ENCODE measurements around the gene ACSL1. TPM values are rescaled to one million over a fixed set of nuclear protein-coding genes. Genes with fewer than 3 reads are reported as not detected.
A peak's percentile ranks its signal among the peaks of the same experiment; 100 is the strongest.

ACSL1 gene
- total and polyA plus RNA-seq, 12 donors = 127 to 526 (median 239) TPM

DNA sequence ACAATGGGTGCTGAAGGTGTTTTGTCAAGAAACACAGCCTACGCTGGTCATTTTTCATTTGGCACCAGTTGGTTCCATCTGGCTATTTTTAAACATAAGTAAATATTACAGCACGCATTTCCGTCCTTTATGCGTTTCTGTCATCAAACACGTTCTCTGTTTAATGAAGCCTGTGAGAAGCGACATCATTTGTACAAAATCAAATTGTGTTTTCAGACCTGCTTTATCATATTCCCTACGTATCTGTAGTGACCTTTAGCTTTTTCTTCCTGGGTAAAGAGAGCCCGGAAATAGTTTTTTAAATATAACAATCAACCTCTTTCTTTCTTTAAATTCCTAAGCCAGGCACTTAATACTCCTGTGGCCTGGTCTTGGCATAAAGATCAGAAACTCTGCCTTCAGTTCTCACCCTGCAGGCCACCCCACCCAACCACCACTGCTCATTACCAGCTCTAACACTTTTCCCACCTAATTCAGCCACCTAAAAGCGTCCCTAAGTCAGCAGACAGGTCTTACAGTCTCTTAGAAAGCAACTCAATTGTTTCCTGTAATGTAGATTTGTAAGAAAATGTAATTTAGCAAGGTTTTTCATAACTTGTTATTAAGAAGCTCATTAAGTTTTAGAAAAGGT is 30.4 kb downstream of the ACSL1 start:
- Histone ChIP-seq H3K4me3 (no peak overlapping the region), H3K9me3 (no peaks in the 10 kb centered on the region), H3K36me3 (peaks cover 0 to 72% (median 9%) of the 10 kb centered on the region in 9 donors), H3K27ac (peak overlapping the region in 4 of 10 donors; percentile 30 to 49 (median 38)), H3K27me3 (no peaks in the 10 kb centered on the region), H3K4me1 (peaks cover 0 to 57% (median 47%) of the 10 kb centered on the region in 9 donors)
- TF ChIP-seq, protein P1, sequence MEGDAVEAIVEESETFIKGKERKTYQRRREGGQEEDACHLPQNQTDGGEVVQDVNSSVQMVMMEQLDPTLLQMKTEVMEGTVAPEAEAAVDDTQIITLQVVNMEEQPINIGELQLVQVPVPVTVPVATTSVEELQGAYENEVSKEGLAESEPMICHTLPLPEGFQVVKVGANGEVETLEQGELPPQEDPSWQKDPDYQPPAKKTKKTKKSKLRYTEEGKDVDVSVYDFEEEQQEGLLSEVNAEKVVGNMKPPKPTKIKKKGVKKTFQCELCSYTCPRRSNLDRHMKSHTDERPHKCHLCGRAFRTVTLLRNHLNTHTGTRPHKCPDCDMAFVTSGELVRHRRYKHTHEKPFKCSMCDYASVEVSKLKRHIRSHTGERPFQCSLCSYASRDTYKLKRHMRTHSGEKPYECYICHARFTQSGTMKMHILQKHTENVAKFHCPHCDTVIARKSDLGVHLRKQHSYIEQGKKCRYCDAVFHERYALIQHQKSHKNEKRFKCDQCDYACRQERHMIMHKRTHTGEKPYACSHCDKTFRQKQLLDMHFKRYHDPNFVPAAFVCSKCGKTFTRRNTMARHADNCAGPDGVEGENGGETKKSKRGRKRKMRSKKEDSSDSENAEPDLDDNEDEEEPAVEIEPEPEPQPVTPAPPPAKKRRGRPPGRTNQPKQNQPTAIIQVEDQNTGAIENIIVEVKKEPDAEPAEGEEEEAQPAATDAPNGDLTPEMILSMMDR (IDR thresholded peaks at IDR 0.05) = no peak
- WGBS, 2 donors = 41 to 46% methylated on average over 9 of the region's 9 CpGs
- peak in 3 of 8 donors; percentile 9 to 34 (median 19) for ATAC-seq
- intact Hi-C loops (cut with DNase I) = no loop called here
- DNase-seq = no peak

DNA sequence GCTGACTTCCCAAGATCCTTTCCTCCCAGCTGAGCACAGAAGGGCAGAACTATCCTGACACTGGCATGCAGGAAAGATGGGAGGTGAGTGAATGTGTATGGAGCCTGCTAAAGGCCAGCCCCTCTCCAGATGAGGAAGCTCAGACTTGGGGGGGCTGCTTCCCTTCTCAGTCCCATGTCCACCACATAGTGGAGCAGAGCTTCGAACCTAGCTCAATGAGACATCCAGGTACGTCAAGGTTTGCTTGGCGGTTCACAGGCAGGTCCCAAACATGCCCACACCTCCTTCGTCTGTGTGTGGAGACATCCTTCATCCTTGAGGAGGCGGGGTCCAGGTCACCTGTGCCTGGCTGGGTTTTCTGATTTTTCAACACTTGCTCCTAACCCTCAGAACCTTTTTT is 31.3 kb downstream of the ACSL1 start:
- TF ChIP-seq, protein P1 (IDR thresholded peaks at IDR 0.05) = no peak
- Histone ChIP-seq H3K9me3 (no peaks in the 10 kb centered on the region), H3K36me3 (peaks cover 0 to 73% (median 9%) of the 10 kb centered on the region in 9 donors), H3K27me3 (no peaks in the 10 kb centered on the region), H3K27ac (peak overlapping the region in 1 of 10 donors; percentile 49), H3K4me1 (peaks cover 0 to 56% (median 44%) of the 10 kb centered on the region in 9 donors), H3K4me3 (no peak overlapping the region)
- WGBS, 2 donors = 90 to 94% methylated on average over 5 of the region's 5 CpGs
- DNase-seq (no peak), ATAC-seq (no peak)
- intact Hi-C loops (cut with DNase I) = no loop called here

DNA sequence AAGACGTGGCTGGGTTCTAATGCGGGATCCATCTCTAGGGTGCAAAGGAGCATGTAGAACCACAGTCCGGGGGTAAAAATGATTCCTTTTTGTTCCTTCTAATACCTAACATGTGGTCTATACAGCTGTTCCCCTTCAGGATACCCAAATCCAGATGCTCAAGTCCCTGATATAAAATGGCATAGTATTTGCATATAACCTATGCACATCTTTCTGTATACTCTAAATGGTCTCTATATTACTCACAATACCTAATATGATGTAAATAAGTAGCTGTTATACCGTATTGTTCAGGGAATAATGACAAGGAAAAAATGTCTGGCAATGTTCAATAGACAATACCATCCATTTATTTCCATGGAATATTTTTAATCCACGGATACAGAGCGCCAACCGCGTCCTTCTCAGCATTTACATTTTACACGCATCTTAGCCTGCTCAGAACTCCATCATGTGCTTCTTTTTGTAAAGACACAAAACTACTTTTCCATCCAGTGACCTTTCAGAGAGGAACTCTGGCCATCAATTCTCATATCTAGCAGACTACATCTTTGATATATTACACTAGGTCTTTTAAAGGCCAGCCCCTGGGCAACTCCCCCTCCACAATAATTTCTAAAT is 31.9 kb downstream of the ACSL1 start:
- Histone ChIP-seq H3K36me3 (peaks cover 0 to 73% (median 9%) of the 10 kb centered on the region in 9 donors), H3K27me3 (no peaks in the 10 kb centered on the region), H3K4me3 (no peak overlapping the region), H3K9me3 (no peaks in the 10 kb centered on the region), H3K4me1 (peaks cover 0 to 56% (median 44%) of the 10 kb centered on the region in 9 donors), H3K27ac (peak overlapping the region in 3 of 10 donors; percentile 1 to 79 (median 63))
- intact Hi-C loops (cut with DNase I) = no loop called here
- 77 to 91% methylated on average over 9 of the region's 9 CpGs for WGBS, 2 donors
- TF ChIP-seq, protein P1 (IDR thresholded peaks at IDR 0.05) = no peak
- ATAC-seq (no peak), DNase-seq (no peak)

DNA sequence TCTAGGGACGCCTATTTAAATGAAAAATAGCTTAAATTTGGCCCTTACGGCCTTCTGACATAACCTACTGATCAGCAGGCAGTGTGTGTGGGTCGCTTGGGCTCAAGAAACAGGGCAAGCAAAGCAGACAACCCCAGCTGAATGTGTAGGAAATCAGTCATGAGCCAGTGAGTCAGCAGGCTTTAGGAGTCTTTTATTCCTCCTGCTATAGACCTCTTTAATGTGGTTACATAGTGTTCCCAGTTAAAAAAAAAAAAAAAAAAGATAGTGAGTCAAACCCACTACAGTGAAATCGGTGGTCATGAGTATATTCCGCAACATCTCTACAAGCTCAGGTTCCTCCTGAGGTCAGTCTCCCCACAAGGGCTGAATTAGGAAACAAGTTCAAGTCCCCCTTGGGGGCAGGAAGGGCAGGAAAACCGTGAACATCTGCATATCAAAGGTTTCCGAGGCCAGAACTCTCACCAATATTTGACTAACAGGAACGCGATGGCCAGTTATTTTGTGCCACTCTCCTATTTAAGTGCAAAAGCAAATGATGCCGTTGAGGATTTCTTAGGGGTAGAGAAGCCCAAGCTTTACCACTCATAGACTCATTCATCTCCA is 32.7 kb downstream of the ACSL1 start:
- peaks cover 0 to 56% (median 43%) of the 10 kb centered on the region in 9 donors for H3K4me1 ChIP-seq
- no peaks in the 10 kb centered on the region for H3K9me3 ChIP-seq
- no peaks in the 10 kb centered on the region for H3K27me3 ChIP-seq
- 65 to 79% methylated on average over 10 of the region's 10 CpGs for WGBS, 2 donors
- H3K36me3 ChIP-seq = peaks cover 0 to 71% (median 9%) of the 10 kb centered on the region in 9 donors
- TF ChIP-seq, protein P1 (IDR thresholded peaks at IDR 0.05) = no peak
- ATAC-seq (peak in 4 of 8 donors; percentile 32 to 74 (median 52)), DNase-seq (no peak)
- H3K27ac ChIP-seq = peak overlapping the region in 5 of 10 donors; percentile 20 to 79 (median 49)
- H3K4me3 ChIP-seq = no peak overlapping the region
- intact Hi-C loops (cut with DNase I) = no loop called here

Measured in heart right ventricle (tissue), 16 donors.